MG63 (cell line): ENCODE measurements around the gene SPATA6. TPM values are rescaled to one million over a fixed set of nuclear protein-coding genes. Genes with fewer than 3 reads are reported as not detected.
"Not testable (repeated sequence)": the region's sequence is repeated elsewhere in the genome, so short reads cannot be mapped to it uniquely, and the experiment has no call there.

Experiments
- DNase-seq: peaks from one replicate; pipeline ENCODE4 v3.0.0-alpha.2; 2020
- H3K27me3 ChIP-seq: fragments of 250-450 bp; sonication (Bioruptor Pico); 2 replicates; pipeline ENCODE4 v1.5.1; 2020; ENCODE audit warnings: mild to moderate bottlenecking, moderate library complexity
- H3K36me3 ChIP-seq: fragments of 250-450 bp; sonication (Bioruptor Pico); 2 replicates; pipeline ENCODE4 v1.5.1; 2020; ENCODE audit warnings: mild to moderate bottlenecking, moderate library complexity
- H3K4me3 ChIP-seq: fragments of 250-450 bp; sonication (Bioruptor Pico); 2 replicates; pipeline ENCODE4 v1.5.1; 2020; ENCODE audit warnings: mild to moderate bottlenecking, moderate library complexity
- H3K9me3 ChIP-seq: fragments of 250-450 bp; sonication (Bioruptor Pico); 2 replicates; pipeline ENCODE4 v1.5.1; 2020; ENCODE audit warnings: mild to moderate bottlenecking, moderate library complexity
- total RNA-seq: library from RNA; depleted of rRNA; stranded (reverse); fragments of >200 nt; shearing (Covaris generic); gene quantifications from 2 replicates; pipeline ENCODE4 v1.2.3, GENCODE V29; 2014; ENCODE audit warnings: low replicate concordance

Gene SPATA6
- total RNA-seq, 1 experiment from 2014 or later: 0.46 TPM

- no peak for DNase-seq
- Histone ChIP-seq H3K36me3 (no peaks in the 10 kb centered on the region), H3K9me3 (no peaks in the 10 kb centered on the region), H3K27me3 (no peaks in the 10 kb centered on the region), H3K4me3 (peak overlapping the region; percentile 62)
Measured at GRCh38 chr1:48470950-48471690, 884 bp downstream of the SPATA6 start.

DNA sequence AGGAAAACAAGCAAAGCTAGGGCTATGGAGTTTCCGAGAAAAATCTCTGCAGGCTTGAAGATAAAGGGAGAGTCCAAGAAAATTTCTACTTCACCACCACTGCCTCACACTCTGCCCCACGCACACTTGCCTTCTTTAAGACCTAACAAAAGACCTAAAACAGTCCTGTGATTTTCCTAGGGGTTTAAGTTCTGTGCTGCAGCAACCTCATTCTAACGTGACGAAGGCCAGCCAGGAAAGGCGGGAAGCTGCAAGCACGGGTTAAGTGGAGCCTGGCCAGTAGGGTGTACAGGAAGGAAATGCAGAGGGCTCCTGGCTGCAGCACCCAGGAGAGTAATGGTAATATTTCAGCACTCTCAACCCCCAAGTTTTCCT lies 1.5 kb downstream of the SPATA6 start:
- DNase-seq: no peak
- Histone ChIP-seq H3K36me3 (no peaks in the 10 kb centered on the region), H3K27me3 (no peaks in the 10 kb centered on the region), H3K4me3 (no peak overlapping the region), H3K9me3 (no peaks in the 10 kb centered on the region)

GRCh38 chr1:48469616-48470480 lies 2.2 kb downstream of the SPATA6 start:
- Histone ChIP-seq H3K36me3 (no peaks in the 10 kb centered on the region), H3K27me3 (no peaks in the 10 kb centered on the region), H3K9me3 (no peaks in the 10 kb centered on the region), H3K4me3 (no peak overlapping the region)
- DNase-seq: peak; percentile 71

DNA sequence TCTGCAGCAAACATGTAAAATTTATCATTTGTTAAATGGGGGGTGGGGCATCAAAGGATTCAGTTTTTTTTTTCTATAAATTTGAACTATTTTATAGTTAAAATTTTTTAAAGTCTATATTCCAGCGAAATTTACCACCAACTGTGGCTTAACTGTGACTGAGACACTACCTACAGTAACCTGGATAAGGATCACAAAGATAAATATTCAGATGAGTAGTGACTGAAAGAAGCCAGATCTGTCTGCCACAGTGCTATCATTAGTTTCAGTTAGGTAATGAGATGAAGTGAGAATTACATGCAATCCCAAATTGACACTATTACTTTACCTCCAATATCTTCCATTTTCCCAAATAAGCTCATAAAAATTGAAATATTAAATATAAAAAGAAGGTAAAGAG lies 5.4 kb downstream of the SPATA6 start:
- Histone ChIP-seq H3K27me3 (no peaks in the 10 kb centered on the region), H3K4me3 (no peak overlapping the region), H3K36me3 (no peaks in the 10 kb centered on the region), H3K9me3 (no peaks in the 10 kb centered on the region)
- no peak for DNase-seq

DNA sequence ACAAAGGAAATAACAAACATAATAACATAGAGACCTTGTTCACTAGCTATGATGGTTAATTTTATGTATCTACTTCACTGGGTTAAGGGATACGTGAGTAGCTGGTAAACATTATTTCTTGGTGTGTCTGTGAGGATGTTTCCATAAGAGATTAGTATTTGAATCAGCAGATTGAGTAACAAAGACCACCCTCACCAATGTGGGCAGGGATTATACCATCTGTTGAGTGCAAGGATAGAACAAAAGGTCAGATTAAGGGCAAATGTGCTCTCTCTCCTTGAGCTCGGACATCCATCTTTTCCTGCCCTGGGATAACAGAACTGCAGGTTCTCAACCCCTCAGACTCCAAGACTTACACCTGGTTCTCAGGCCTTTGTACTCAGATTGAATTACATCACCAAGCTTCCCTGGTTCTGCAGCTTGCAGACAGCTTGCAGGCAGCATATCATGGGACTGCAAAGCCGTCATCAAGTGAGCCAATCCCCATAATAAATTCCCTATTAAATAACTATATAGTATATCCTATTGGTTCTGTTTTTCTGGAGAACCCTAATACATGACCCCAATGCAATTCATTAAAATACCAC lies 9.2 kb downstream of the SPATA6 start:
- no peaks in the 10 kb centered on the region for H3K27me3 ChIP-seq
- no peaks in the 10 kb centered on the region for H3K9me3 ChIP-seq
- DNase-seq: no peak
- H3K36me3 ChIP-seq: no peaks in the 10 kb centered on the region
- no peak overlapping the region for H3K4me3 ChIP-seq

DNA sequence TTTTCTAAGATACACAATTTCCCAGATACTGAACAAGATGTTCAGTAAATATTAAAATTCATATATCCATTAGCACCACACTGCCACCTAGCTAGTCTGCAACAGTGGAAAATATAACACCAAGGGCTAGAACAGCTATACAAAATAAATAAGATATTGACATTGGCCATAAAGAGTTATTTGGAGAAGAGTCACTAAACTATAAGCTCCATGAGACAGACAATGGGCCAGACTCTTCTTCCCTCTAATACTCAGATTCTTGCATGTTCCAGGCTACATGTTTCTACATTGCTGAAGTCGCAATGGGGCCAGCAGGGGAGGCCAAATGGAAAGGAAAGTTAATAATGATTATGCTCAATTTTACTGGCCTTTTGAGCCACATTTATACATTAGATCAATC lies 21.5 kb downstream of the SPATA6 start:
- Histone ChIP-seq H3K36me3 (no peaks in the 10 kb centered on the region), H3K9me3 (no peaks in the 10 kb centered on the region), H3K27me3 (no peaks in the 10 kb centered on the region), H3K4me3 (no peak overlapping the region)
- DNase-seq: no peak

DNA sequence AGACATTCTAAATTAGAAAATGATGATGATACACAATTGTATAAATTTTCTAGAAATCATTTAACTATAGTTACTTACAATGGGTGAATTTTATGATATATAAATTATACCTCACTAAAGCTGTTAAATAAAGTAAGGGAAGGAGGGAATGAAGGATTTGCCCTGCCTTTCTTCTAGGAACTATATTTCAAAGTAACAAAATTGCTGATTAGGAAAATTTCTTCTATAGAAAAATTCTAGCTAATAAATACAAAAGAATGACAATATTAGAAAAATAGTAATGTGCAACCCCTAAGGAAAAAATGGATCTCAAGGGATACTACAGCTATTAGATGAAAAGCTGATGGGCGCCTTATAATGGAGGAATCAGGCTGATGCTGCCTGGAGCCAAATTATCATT lies 23.1 kb downstream of the SPATA6 start:
- no peaks in the 10 kb centered on the region for H3K27me3 ChIP-seq

GRCh38 chr1:48444186-48444585 lies 27.8 kb downstream of the SPATA6 start:
- not testable (repeated sequence) for H3K4me3 ChIP-seq, H3K36me3 ChIP-seq, DNase-seq, H3K27me3 ChIP-seq, H3K9me3 ChIP-seq

More for the DNA sequence above, 23.1 kb downstream of the SPATA6 start:
- DNase-seq: no peak
- peaks cover 3% of the 10 kb centered on the region; the same call in 1 of the 2 replicates for H3K9me3 ChIP-seq
- H3K36me3 ChIP-seq: no peaks in the 10 kb centered on the region
- no peak overlapping the region for H3K4me3 ChIP-seq

DNA sequence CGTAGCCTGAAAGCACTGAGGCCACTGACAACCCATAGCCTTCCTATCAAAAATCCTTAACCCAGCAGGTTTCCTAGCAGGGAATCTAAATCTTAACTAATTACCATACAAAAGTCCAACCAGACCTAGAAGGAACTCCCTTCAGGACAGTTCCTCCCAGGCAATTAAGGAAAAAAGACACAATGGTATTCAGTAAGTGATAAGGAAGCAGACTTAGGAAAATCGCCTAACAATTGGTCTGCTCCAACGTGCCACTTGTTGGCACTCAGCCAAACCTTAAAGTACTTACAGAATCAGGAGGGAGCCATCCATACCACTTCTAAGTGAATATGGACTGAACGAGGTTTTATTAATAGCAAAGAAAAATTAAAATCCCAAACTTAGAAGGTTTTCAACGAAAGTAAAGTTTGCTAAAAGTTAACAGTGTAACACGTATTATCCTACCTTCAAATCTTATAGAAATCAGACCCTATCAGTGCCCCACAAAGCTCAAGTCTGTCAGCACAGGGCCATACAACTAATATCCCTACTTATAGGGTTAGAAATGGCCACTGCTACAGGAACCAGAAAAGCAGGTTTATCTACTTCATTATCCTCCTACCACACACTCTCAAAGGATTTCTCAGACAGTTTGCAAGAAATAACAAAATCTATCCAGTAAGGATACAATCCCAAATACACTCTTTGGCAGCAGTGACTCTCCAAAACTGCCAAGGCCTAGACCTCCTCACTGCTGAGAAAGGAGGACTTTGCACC lies 29.0 kb downstream of the SPATA6 start:
- no peak overlapping the region for H3K4me3 ChIP-seq
- DNase-seq: no peak
- peaks cover 3% of the 10 kb centered on the region; the same call in 1 of the 2 replicates for H3K9me3 ChIP-seq
- no peaks in the 10 kb centered on the region for H3K36me3 ChIP-seq
- H3K27me3 ChIP-seq: no peaks in the 10 kb centered on the region

GRCh38 chr1:48440786-48441185 lies 31.2 kb downstream of the SPATA6 start:
- H3K36me3 ChIP-seq, DNase-seq, H3K27me3 ChIP-seq, H3K4me3 ChIP-seq, H3K9me3 ChIP-seq: not testable (repeated sequence)

GRCh38 chr1:48439380-48439779 lies 32.6 kb downstream of the SPATA6 start:
- Histone ChIP-seq H3K36me3 (no peaks in the 10 kb centered on the region), H3K27me3 (no peaks in the 10 kb centered on the region)

DNA sequence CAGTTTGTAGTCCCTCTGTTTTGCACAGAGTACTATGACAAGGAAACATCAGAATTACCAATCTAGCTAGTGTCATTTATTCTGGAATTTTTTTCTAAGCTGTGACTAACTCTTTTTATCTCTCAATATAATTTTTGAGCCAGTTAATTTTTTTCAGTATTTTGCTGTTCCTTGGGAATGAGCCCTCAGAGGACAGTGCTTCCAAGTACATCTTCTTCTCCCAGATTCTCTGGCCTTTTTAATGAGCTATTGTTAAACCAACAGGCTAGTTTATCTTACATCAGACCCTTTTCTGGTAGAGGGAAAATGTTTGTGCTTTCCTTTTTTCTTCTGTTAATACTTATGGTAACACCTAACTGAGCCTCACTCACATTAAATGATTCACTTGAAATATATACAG lies 34.6 kb downstream of the SPATA6 start:
- not testable (repeated sequence) for H3K4me3 ChIP-seq, H3K27me3 ChIP-seq, H3K36me3 ChIP-seq, H3K9me3 ChIP-seq, DNase-seq

More at GRCh38 chr1:48439380-48439779, 32.6 kb downstream of the SPATA6 start:
- no peak for DNase-seq
- H3K9me3 ChIP-seq: peaks cover 2% of the 10 kb centered on the region; the same call in 1 of the 2 replicates
- no peak overlapping the region for H3K4me3 ChIP-seq

DNA sequence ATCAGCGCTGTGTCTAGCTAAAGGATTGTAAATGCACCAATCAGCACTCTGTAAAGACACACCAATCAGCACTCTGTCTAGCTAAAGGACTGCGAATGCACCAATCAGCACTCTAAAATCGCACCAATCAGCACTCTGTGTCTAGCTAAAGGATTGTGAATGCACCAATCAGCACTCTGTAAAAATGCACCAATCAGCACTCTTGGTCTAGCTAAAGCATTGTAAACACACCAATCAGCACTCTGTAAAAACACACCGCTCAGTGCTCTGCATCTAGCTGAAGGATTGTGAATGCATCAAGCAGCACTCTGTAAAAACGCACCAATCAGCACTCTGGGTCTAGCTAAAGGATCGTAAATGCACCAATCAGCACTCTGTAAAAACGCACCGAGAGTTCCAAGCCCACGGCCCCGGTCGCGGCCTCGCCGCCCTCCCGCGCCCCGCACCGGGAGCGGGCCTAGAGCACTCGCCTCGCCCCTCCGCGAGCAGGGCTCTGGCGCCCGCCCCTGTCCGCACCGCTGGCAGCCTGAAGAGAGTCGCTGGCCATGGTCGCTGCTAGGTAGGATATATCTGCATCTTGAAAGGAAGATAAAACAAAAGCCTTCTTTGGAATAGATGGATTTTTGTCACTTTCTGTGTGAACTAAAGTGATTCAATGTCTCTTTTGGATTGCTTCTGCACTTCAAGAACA lies 36.5 kb downstream of the SPATA6 start:
- not testable (repeated sequence) for H3K9me3 ChIP-seq, DNase-seq, H3K27me3 ChIP-seq, H3K4me3 ChIP-seq, H3K36me3 ChIP-seq

DNA sequence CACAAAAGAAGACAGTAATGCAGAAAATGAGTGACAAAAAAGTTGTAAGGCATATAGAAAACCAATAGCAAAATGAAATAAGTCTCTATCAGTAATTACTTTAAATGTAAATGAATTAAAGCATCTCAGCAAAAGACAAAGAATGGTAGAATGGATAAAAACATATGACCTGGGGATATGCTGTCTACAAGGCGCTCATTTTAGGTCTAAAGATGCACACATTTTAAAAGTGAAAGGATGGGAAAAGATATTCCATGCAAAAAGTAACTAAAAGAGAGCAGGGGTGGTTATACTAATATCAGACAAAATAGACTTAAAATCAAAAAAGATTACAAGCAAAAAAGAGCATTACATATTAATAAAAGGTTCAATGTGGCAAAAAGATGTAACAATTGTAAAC lies 41.2 kb downstream of the SPATA6 start:
- DNase-seq: no peak
- Histone ChIP-seq H3K4me3 (no peak overlapping the region), H3K36me3 (no peaks in the 10 kb centered on the region), H3K9me3 (no peaks in the 10 kb centered on the region), H3K27me3 (no peaks in the 10 kb centered on the region; the same call in 1 of the 2 replicates)

DNA sequence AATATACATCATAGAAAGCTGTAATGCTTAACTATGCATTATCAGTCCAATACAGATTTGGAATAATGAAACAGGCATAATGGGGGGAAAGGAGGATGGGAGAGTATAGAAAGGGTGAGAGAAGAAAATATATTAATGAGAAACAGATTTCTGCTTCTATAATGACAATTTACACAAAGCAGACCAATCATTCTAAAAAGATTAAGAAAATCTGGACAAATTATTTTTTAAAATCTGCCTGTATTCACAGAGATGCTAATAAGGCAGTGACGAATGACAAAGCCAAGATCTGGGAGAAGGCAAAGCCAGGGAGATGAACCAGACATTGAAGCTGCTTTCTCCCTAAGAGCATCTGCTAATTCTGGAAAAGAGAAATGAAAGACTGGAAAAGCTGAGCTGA lies 50.0 kb downstream of the SPATA6 start:
- no peaks in the 10 kb centered on the region; the same call in 1 of the 2 replicates for H3K27me3 ChIP-seq
- H3K36me3 ChIP-seq: no peaks in the 10 kb centered on the region
- H3K9me3 ChIP-seq: no peaks in the 10 kb centered on the region
- no peak for DNase-seq
- no peak overlapping the region for H3K4me3 ChIP-seq

DNA sequence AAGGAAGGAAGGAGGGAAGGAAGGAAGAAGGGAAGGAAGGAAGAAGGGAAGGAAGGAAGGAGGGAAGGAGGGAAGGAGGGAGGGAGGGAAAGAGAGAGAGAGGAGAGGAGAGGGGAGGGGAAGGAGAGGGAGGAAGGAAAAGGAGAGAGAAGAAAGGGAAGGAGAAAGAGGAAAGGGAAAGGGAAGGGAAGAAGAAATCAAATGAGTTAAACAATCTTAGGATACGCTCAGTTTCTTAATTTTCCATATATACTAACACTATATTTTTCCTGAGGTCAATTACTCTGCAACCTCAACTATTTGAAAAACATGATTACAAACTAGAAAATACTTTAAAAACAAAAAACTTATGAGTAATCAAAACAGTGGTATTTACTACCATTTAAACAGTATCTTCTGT lies 53.3 kb downstream of the SPATA6 start:
- no peak for DNase-seq
- Histone ChIP-seq H3K36me3 (no peaks in the 10 kb centered on the region), H3K9me3 (no peaks in the 10 kb centered on the region)

More for the DNA sequence above, 53.3 kb downstream of the SPATA6 start:
- Histone ChIP-seq H3K4me3 (no peak overlapping the region), H3K27me3 (no peaks in the 10 kb centered on the region)
